Fibroblast of lung (primary cell): ENCODE data around the gene FASLG.

Source experiments
- EZH2 ChIP-seq: IDR thresholded peaks from 2 replicates; pipeline ENCODE4 v1.5.1; 2012; ENCODE audit warnings: low read length, control low read depth, mild to moderate bottlenecking; ENCODE audit errors: missing control alignments
- TF ChIP-seq, protein P1 (sequence below), 2 donors: IDR thresholded peaks in 1 of 2; conservative IDR thresholded peaks in 1 of 2; 1 replicate in 1 of 2; 2 replicates in 1 of 2; pipeline ENCODE4 v1.5.1; 2011 to 2012; ENCODE audit warnings: low read length in 2 of 2, control low read depth in 1 of 2, inconsistent platforms in 1 of 2, low read depth in 1 of 2, mild to moderate bottlenecking in 1 of 2

GRCh38 chr1:172662464-172663109 is 3.7 kb downstream of the FASLG start:
- TF ChIP-seq, protein P1, sequence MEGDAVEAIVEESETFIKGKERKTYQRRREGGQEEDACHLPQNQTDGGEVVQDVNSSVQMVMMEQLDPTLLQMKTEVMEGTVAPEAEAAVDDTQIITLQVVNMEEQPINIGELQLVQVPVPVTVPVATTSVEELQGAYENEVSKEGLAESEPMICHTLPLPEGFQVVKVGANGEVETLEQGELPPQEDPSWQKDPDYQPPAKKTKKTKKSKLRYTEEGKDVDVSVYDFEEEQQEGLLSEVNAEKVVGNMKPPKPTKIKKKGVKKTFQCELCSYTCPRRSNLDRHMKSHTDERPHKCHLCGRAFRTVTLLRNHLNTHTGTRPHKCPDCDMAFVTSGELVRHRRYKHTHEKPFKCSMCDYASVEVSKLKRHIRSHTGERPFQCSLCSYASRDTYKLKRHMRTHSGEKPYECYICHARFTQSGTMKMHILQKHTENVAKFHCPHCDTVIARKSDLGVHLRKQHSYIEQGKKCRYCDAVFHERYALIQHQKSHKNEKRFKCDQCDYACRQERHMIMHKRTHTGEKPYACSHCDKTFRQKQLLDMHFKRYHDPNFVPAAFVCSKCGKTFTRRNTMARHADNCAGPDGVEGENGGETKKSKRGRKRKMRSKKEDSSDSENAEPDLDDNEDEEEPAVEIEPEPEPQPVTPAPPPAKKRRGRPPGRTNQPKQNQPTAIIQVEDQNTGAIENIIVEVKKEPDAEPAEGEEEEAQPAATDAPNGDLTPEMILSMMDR (conservative IDR thresholded peaks at IDR 0.05 in 1 of 2, IDR thresholded peaks at IDR 0.05 in 1 of 2; ENCODE audit: low read depth in 1 of 2, low read length in 2 of 2): no peak
- TF ChIP-seq EZH2: no peak
